Endodermal cell (in vitro differentiated cells): ENCODE measurements around the gene IL10RB. TPM values are rescaled to one million over a fixed set of nuclear protein-coding genes. Genes with fewer than 3 reads are reported as not detected.

ENCODE experiments used
- DNase-seq: peaks from one replicate; pipeline ENCODE4 v3.0.0-alpha.2; 2017
- H3K27ac ChIP-seq: 2 replicates; pipeline ENCODE4 v1.5.1; 2013; ENCODE audit warnings: mild to moderate bottlenecking, low read depth, low read length, moderate library complexity
- H3K27me3 ChIP-seq: 2 replicates; pipeline ENCODE4 v1.6.1; 2013; ENCODE audit warnings: mild to moderate bottlenecking, low read length, moderate library complexity; ENCODE audit not compliant: insufficient read depth, control insufficient read depth, poor library complexity, severe bottlenecking
- H3K36me3 ChIP-seq: 2 replicates; pipeline ENCODE4 v1.7.0; 2013; ENCODE audit warnings: mild to moderate bottlenecking, low read length, moderate library complexity; ENCODE audit not compliant: control insufficient read depth, insufficient read depth
- H3K4me1 ChIP-seq: one replicate; pipeline ENCODE4 v1.7.0; 2013; ENCODE audit warnings: low read length; ENCODE audit not compliant: control insufficient read depth, insufficient read depth
- H3K4me3 ChIP-seq: 2 replicates; pipeline ENCODE4 v1.5.1; 2013; ENCODE audit warnings: mild to moderate bottlenecking, low read length, moderate library complexity
- H3K9ac ChIP-seq: 2 replicates; pipeline ENCODE4 v1.6.1; 2013; ENCODE audit warnings: mild to moderate bottlenecking, low read length, moderate library complexity; ENCODE audit not compliant: poor library complexity, severe bottlenecking; ENCODE audit errors: extremely low read depth
- H3K9me3 ChIP-seq: 2 replicates; pipeline ENCODE4 v1.6.1; 2013; ENCODE audit warnings: mild to moderate bottlenecking, low read length, moderate library complexity; ENCODE audit not compliant: control insufficient read depth
- H3K27ac Mint-ChIP-seq: 2 replicates; pipeline ENCODE4 v1.8.0; 2020; ENCODE audit warnings: mixed read lengths
- H3K27me3 Mint-ChIP-seq: 2 replicates; pipeline ENCODE4 v1.8.0; 2021; ENCODE audit warnings: mild to moderate bottlenecking, mixed read lengths; ENCODE audit not compliant: insufficient read depth
- H3K36me3 Mint-ChIP-seq: 2 replicates; pipeline ENCODE4 v1.8.0; 2020; ENCODE audit warnings: low read depth, mixed read lengths
- H3K4me1 Mint-ChIP-seq: 2 replicates; pipeline ENCODE4 v1.8.0; 2020; ENCODE audit warnings: mixed read lengths
- H3K4me3 Mint-ChIP-seq: 2 replicates; pipeline ENCODE4 v1.8.0; 2020; ENCODE audit warnings: mild to moderate bottlenecking, moderate library complexity, mixed read lengths
- H3K9me3 Mint-ChIP-seq: 2 replicates; pipeline ENCODE4 v1.8.0; 2020; ENCODE audit warnings: mild to moderate bottlenecking, mixed read lengths
- CTCF ChIP-seq: fragments of 200-600 bp; sonication (generic); conservative IDR thresholded peaks from 2 replicates; pipeline ENCODE4 v1.5.0; 2021; ENCODE audit warnings: antibody characterized with exemption, mild to moderate bottlenecking
- WGBS, 2 experiments: methylation state at CpG; one replicate each; pipeline versions ENCODE4 v1.1.5 to v1.1.7; 2013; ENCODE audit warnings: missing lambda C conversion rate in 2 of 2, mixed read lengths in 1 of 2; ENCODE audit not compliant: insufficient coverage in 1 of 2, insufficient read length in 1 of 2; 5-methylcytosine and 5-hydroxymethylcytosine counted together
- total RNA-seq, 2 donors: library from RNA; stranded (reverse); fragmentation: NEBNext Ultra II Directional in 1 of 2; extraction: Animal tissue kit (Norgen Biotek cat#: 25700) in 1 of 2; gene quantifications; 2 replicates in 1 of 2; 3 replicates in 1 of 2; pipeline ENCODE4 v1.2.1, GENCODE V29; 2021

IL10RB gene
- total RNA-seq, 2 donors from 2014 or later, result 4.1 to 5.3 TPM

GRCh38 chr21:33325222-33326067, 59.3 kb downstream of the IL10RB start:
- no peaks in the 10 kb centered on the region for H3K9me3 Mint-ChIP-seq
- Histone ChIP-seq H3K4me3 (peak overlapping the region; percentile 92), H3K27ac (peak overlapping the region; percentile 81), H3K36me3 (no peaks in the 10 kb centered on the region), H3K9me3 (no peaks in the 10 kb centered on the region), H3K27me3 (no peaks in the 10 kb centered on the region), H3K9ac (peak overlapping the region; percentile 78), H3K4me1 (no peaks in the 10 kb centered on the region)
- WGBS, 2 experiments, result 0 to 1% methylated on average over 27 to 28 of the region's 28 CpGs
- H3K27ac Mint-ChIP-seq, result no peak overlapping the region
- H3K27me3 Mint-ChIP-seq, result no peaks in the 10 kb centered on the region
- H3K4me1 Mint-ChIP-seq, result no peaks in the 10 kb centered on the region
- no peak overlapping the region for H3K4me3 Mint-ChIP-seq
- no peak for DNase-seq
- H3K36me3 Mint-ChIP-seq, result peaks cover 15% of the 10 kb centered on the region
- no peak for TF ChIP-seq CTCF

DNA sequence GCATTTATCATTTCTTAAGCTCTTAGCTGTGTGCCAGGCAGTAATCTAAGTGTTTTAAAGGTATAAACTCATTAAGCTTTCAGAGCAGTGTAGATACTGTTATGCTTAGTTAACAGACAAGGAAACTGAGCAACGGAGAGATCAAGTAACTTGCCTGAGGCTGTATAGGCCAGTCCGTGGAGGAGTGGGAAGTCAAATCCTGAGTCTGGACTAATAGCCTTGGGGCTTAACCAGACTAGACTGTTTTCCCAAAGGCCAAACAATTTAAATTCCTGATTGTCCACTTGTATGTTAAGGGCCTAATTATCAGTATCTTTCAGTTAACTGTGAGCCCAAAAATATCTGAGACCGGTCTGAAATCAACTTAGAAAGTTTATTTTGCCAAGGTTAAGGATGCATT, 61.2 kb downstream of the IL10RB start:
- TF ChIP-seq CTCF, result no peak
- Mint-ChIP-seq H3K9me3 (peaks cover 6% of the 10 kb centered on the region), H3K27ac (no peak overlapping the region), H3K4me3 (no peak overlapping the region), H3K36me3 (peaks cover 32% of the 10 kb centered on the region), H3K4me1 (no peaks in the 10 kb centered on the region), H3K27me3 (no peaks in the 10 kb centered on the region)
- Histone ChIP-seq H3K4me3 (no peak overlapping the region), H3K4me1 (no peaks in the 10 kb centered on the region), H3K36me3 (no peaks in the 10 kb centered on the region), H3K9me3 (peaks cover 15% of the 10 kb centered on the region), H3K27ac (no peak overlapping the region), H3K27me3 (no peaks in the 10 kb centered on the region), H3K9ac (no peak overlapping the region)
- DNase-seq, result no peak
- 86 to 93% methylated on average over 3 of the region's 3 CpGs for WGBS, 2 experiments

- DNase-seq, result no peak
- H3K9ac ChIP-seq, result no peak overlapping the region
- peaks cover 21% of the 10 kb centered on the region for H3K9me3 ChIP-seq
- Mint-ChIP-seq H3K27ac (no peak overlapping the region), H3K4me1 (no peaks in the 10 kb centered on the region), H3K27me3 (no peaks in the 10 kb centered on the region), H3K9me3 (peaks cover 12% of the 10 kb centered on the region), H3K4me3 (no peak overlapping the region), H3K36me3 (peaks cover 37% of the 10 kb centered on the region)
- H3K4me3 ChIP-seq, result no peak overlapping the region
- H3K36me3 ChIP-seq, result peaks cover 1% of the 10 kb centered on the region
- no peak for TF ChIP-seq CTCF
- 91 to 100% methylated on average over 2 to 7 of the region's 7 CpGs for WGBS, 2 experiments
- no peak overlapping the region for H3K27ac ChIP-seq
- H3K27me3 ChIP-seq, result no peaks in the 10 kb centered on the region
- H3K4me1 ChIP-seq, result no peaks in the 10 kb centered on the region
Observed at GRCh38 chr21:33327792-33328433, 61.7 kb downstream of the IL10RB start.
